K562 (cell line): ENCODE results near the gene NIFK. TPM values are rescaled to one million over a fixed set of nuclear protein-coding genes. Genes with fewer than 3 reads are reported as not detected.

Experiments used
- ATAC-seq: fragments of 200-7000 bp; cut with Tn5 transposase; 3 replicates; pipeline ENCODE4 v1.9.1; 2020; ENCODE audit warnings: moderate library complexity
- BruUV-seq: library from RNA; stranded (reverse); fragments of 400-500 nt; replicated peaks from 2 replicates; lab custom pipeline; 2021; lab: Mats Ljungman, UMichigan
- CTCF ChIA-PET: fragments of 300-600 bp; formaldehyde crosslinking; extraction: SDS; loops from one replicate; lab custom pipeline; 2021; ENCODE audit warnings: low intra/inter-chr PET ratio; lab: Yijun Ruan, JAX
- POLR2A ChIA-PET: fragments of 300-600, 350-650 bp; sonication (Branson Sonifier 250); formaldehyde crosslinking; extraction: SDS; loops from one replicate; lab custom pipeline; 2021; ENCODE audit warnings: antibody characterized with exemption, inconsistent platforms; lab: Yijun Ruan, JAX
- DNase-seq, 4 experiments: peaks; one replicate each; pipeline versions ENCODE4 v3.0.0 to v3.0.0-alpha.2; 2011 to 2018; ENCODE audit warnings: low spot score in 3 of 4, mixed read lengths in 3 of 4; ENCODE audit errors: extremely low read depth in 1 of 4
- FAIRE-seq: peaks from 2 replicates; lab custom pipeline; 2011; peaks lifted over from hg19 to GRCh38; lab: Jason Lieb, UNC
- H2AFZ ChIP-seq: 2 replicates; pipeline ENCODE4 v1.6.0; 2011; ENCODE audit warnings: low read depth, low read length, control low read depth, inconsistent platforms
- H3K27ac ChIP-seq: fragments of 200-600 bp; 3 replicates; pipeline ENCODE4 v1.8.0; 2011; ENCODE audit warnings: low read depth, mild to moderate bottlenecking, control low read depth, inconsistent platforms, low read length, moderate library complexity, mixed read lengths; ENCODE audit errors: extremely low read depth
- H3K27me3 ChIP-seq, 2 experiments: fragments of 300-600 bp in 1 of 2; 2 replicates in 1 of 2; 3 replicates in 1 of 2; pipeline versions ENCODE4 v1.6.0 to v1.8.0; 2011; ENCODE audit warnings: inconsistent platforms in 2 of 2, low read length in 2 of 2, mild to moderate bottlenecking in 1 of 2, mixed read lengths in 1 of 2, moderate library complexity in 1 of 2; ENCODE audit not compliant: control insufficient read depth in 2 of 2, insufficient read depth in 2 of 2
- H3K36me3 ChIP-seq: fragments of 300-600 bp; 3 replicates; pipeline ENCODE4 v1.8.0; 2011; ENCODE audit warnings: mild to moderate bottlenecking, low read length, inconsistent platforms; ENCODE audit not compliant: control insufficient read depth, insufficient read depth
- H3K4me1 ChIP-seq, 2 experiments: fragments of 200-600 bp in 1 of 2; replicated peaks in 1 of 2; 2 replicates in 1 of 2; 3 replicates in 1 of 2; pipeline versions ENCODE4 v1.5.1 to v1.8.0; 2011; ENCODE audit warnings: inconsistent platforms in 2 of 2, low read length in 2 of 2, mild to moderate bottlenecking in 1 of 2, mixed read lengths in 1 of 2, moderate library complexity in 1 of 2; ENCODE audit not compliant: control insufficient read depth in 2 of 2, insufficient read depth in 2 of 2
- H3K4me2 ChIP-seq: 2 replicates; pipeline ENCODE4 v1.6.1; 2011; ENCODE audit warnings: low read length, control low read depth, inconsistent platforms, mixed read lengths; ENCODE audit not compliant: insufficient read depth
- H3K4me3 ChIP-seq: fragments of 200-600 bp; sonication (generic), shearing (Covaris generic); 2 replicates; pipeline ENCODE4 v1.5.1; 2016; ENCODE audit warnings: control low read depth, inconsistent platforms
- H3K79me2 ChIP-seq: fragments of 200-600 bp; 3 replicates; pipeline ENCODE4 v1.8.0; 2011; ENCODE audit warnings: low read length, inconsistent platforms; ENCODE audit not compliant: control insufficient read depth, insufficient read depth
- H3K9ac ChIP-seq, 2 experiments: 2 replicates each; pipeline versions ENCODE4 v1.6.0 to v1.6.1; 2011; ENCODE audit warnings: low read depth in 2 of 2, low read length in 2 of 2, control low read depth in 1 of 2, inconsistent platforms in 1 of 2, mild to moderate bottlenecking in 1 of 2, mixed read lengths in 1 of 2; ENCODE audit not compliant: insufficient read depth in 1 of 2
- H3K9me1 ChIP-seq: one replicate; pipeline ENCODE4 v1.6.0; 2011; ENCODE audit warnings: inconsistent platforms, mild to moderate bottlenecking, low read length, moderate library complexity; ENCODE audit not compliant: control insufficient read depth, insufficient read depth
- H3K9me3 ChIP-seq: replicated peaks from 2 replicates; pipeline ENCODE4 v1.5.1; 2011; ENCODE audit warnings: low read depth, low read length, inconsistent platforms; ENCODE audit not compliant: control insufficient read depth, insufficient read depth
- H4K20me1 ChIP-seq: replicated peaks from 2 replicates; pipeline ENCODE4 v1.6.1; 2011; ENCODE audit warnings: low read length, inconsistent platforms, mixed read lengths; ENCODE audit not compliant: control insufficient read depth, insufficient read depth
- CBX5 ChIP-seq: IDR thresholded peaks from 2 replicates; pipeline ENCODE4 v1.6.1; 2014; ENCODE audit warnings: low read depth, borderline replicate concordance
- CEBPB ChIP-seq: fragments of 450-650 bp; IDR thresholded peaks from 2 replicates; pipeline ENCODE4 v1.6.1; 2016; ENCODE audit warnings: missing genetic modification characterization, missing compliant biosample characterization
- CEBPG ChIP-seq, 3 experiments: fragments of 200-800 bp in 1 of 3; sonication (Bioruptor generic) in 1 of 3; sonication (generic) in 1 of 3; formaldehyde crosslinking in 1 of 3; IDR thresholded peaks in 2 of 3; conservative IDR thresholded peaks in 1 of 3; 2 replicates each; pipeline versions ENCODE4 v1.6.1 to v1.8.0; 2016 to 2022; ENCODE audit warnings: missing compliant biosample characterization in 2 of 3, missing genetic modification characterization in 2 of 3, mild to moderate bottlenecking in 1 of 3, missing genetic modification reagents in 1 of 3
- IRF9 ChIP-seq: fragments of 450-650 bp; IDR thresholded peaks from 2 replicates; pipeline ENCODE4 v1.6.1; 2016; ENCODE audit warnings: missing biosample characterization, missing genetic modification characterization
- NR2C2 ChIP-seq, 2 experiments: fragments of 200-800 bp in 1 of 2; sonication (Bioruptor generic) in 1 of 2; sonication (generic) in 1 of 2; formaldehyde crosslinking in 1 of 2; IDR thresholded peaks; 2 replicates each; pipeline versions ENCODE4 v1.6.1 to v1.8.0; 2016 to 2022; ENCODE audit warnings: mild to moderate bottlenecking in 1 of 2, missing compliant biosample characterization in 1 of 2, missing genetic modification characterization in 1 of 2, missing genetic modification reagents in 1 of 2
- NRF1 ChIP-seq, 2 experiments: fragments of 450-650 bp; IDR thresholded peaks in 1 of 2; conservative IDR thresholded peaks in 1 of 2; 2 replicates each; pipeline ENCODE4 v1.6.1; 2014; ENCODE audit warnings: mild to moderate bottlenecking in 2 of 2
- SFPQ ChIP-seq: fragments of 200-400 bp; formaldehyde crosslinking; IDR thresholded peaks from 2 replicates; pipeline ENCODE4 v1.6.1; 2017; ENCODE audit warnings: mild to moderate bottlenecking, low read depth, low read length, moderate library complexity
- TFAM ChIP-seq: fragments of 250-450 bp; sonication (Bioruptor Pico); conservative IDR thresholded peaks from 2 replicates; pipeline ENCODE4 v1.5.0; 2021; ENCODE audit warnings: mild to moderate bottlenecking, moderate library complexity
- ZBTB1 ChIP-seq: sonication (generic); formaldehyde crosslinking; IDR thresholded peaks from 2 replicates; pipeline ENCODE4 v1.8.1; 2023; ENCODE audit warnings: missing genetic modification reagents, low read depth, mild to moderate bottlenecking, borderline replicate concordance
- ZNF121 ChIP-seq: sonication (generic); formaldehyde crosslinking; conservative IDR thresholded peaks from 2 replicates; pipeline ENCODE4 v1.8.0; 2022; ENCODE audit warnings: missing genetic modification reagents
- ZNF57 ChIP-seq: fragments of 450-650 bp; formaldehyde crosslinking; IDR thresholded peaks from 2 replicates; pipeline ENCODE4 v1.4.0; 2020; ENCODE audit warnings: mild to moderate bottlenecking, moderate library complexity
- WGBS: fragments of 100-300 bp; shearing (Covaris generic); methylation state at CpG from one replicate; pipeline ENCODE4 v1.1.6; 2016; ENCODE audit warnings: low coverage, mixed read lengths; ENCODE audit not compliant: insufficient coverage; ENCODE audit errors: missing lambda C conversion rate; 5-methylcytosine and 5-hydroxymethylcytosine counted together
- in situ Hi-C: fragments of 300-500 bp; cut with MboI; formaldehyde crosslinking; loops from 4 replicates; pipeline ENCODE4 v1.15.0; 2018; ENCODE audit warnings: inconsistent platforms, mixed read lengths
- intact Hi-C: fragments of 100-400 bp; cut with micrococcal nuclease; formaldehyde crosslinking; loops from 2 replicates; pipeline ENCODE4 v1.14.2; 2022
- polyA plus RNA-seq, 8 experiments: library from polyadenylated mRNA; depleted of rRNA in 4 of 8; stranded (reverse) in 5 of 8; unstranded in 3 of 8; fragments of >200 nt; fragmentation: Nextera tagmentation in 2 of 8; fragmentation: Illumina TruSeq in 1 of 8; extraction: Ambion mirVana in 2 of 8; extraction: Trizol in 1 of 8; gene quantifications; 2 replicates each; pipeline versions ENCODE4 v1.2.1 to v1.2.3, GENCODE V29; 2011 to 2014; ENCODE audit warnings: inconsistent platforms in 1 of 8, missing spikeins in 1 of 8
- total RNA-seq, 7 experiments: library from RNA; depleted of rRNA in 6 of 7; stranded (reverse); fragments of >200 nt in 6 of 7; fragmentation: Illumina TruSeq in 2 of 7; extraction: Trizol in 2 of 7; gene quantifications; 2 replicates each; pipeline versions ENCODE4 v1.2.1 to v1.2.3, GENCODE V29; 2011 to 2021; ENCODE audit warnings: low replicate concordance in 1 of 7

Gene NIFK
- total and polyA plus RNA-seq, 9 of the 15 experiments (the other 6 are each of a cell fraction or from before 2014, with no cell fraction given), result 60.2 to 426 (median 183) TPM

DNA sequence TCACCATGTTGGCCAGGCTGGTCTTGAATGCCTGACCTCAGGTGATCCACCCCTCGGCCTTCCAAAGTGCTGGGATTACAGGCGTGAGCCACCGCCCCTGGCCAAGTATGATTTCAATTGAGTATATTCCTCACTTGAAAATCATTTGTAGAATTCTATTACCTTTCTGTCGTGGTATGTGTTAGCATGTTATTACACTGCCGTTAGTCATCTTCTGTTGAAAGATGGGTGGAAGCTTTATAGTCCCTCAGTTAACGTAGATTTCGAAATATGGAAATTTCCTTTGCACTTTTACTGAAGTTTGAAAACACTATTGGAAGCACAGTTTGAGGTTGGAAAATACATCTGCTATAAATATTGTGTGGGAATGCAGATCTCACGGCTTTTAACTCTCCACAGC lies 14.7 kb downstream of the NIFK start:
- Histone ChIP-seq H3K27me3 (no peaks in the 10 kb centered on the region), H3K9me1 (no peaks in the 10 kb centered on the region), H3K79me2 (no peaks in the 10 kb centered on the region), H2AFZ (no peak overlapping the region), H3K9ac (no peak overlapping the region), H3K4me3 (no peak overlapping the region), H3K9me3 (no peaks in the 10 kb centered on the region), H3K27ac (no peak overlapping the region), H3K4me2 (no peak overlapping the region), H4K20me1 (no peaks in the 10 kb centered on the region), H3K36me3 (peaks cover 5% of the 10 kb centered on the region; the same call in 2 of the 3 replicates), H3K4me1 (peaks cover 6 to 16% of the 10 kb centered on the region in 2 experiments; a peak in 4 of 5 replicates)
- no TSS peak for BruUV-seq
- POLR2A ChIA-PET, result interaction anchor here (0.6 to 3.9 kb wide), 2 partner anchors 191 to 348 kb away, joined by 4 to 15 read pairs; partner anchors contain the start of gene RNU4ATAC
- TF ChIP-seq CEBPB (tag) (peak; percentile 16; the same call in 1 of the 2 replicates), NRF1 (conservative IDR thresholded peaks at IDR 0.05 in 1 of 2, IDR thresholded peaks at IDR 0.05 in 1 of 2) (no peak), CEBPG (CRISPR knock-in tag; IDR thresholded peaks at IDR 0.05) (no peak), CEBPG (tag; conservative IDR thresholded peaks at IDR 0.05 in 1 of 2, IDR thresholded peaks at IDR 0.05 in 1 of 2) (peak in 1 of 2 experiments; percentile 51; a peak in 1 of 4 replicates)
- WGBS, result 63% methylated on average over 8 of the region's 8 CpGs
- ATAC-seq, result no peak
- in situ Hi-C loops, result no loop called here
- no peak for FAIRE-seq
- CTCF ChIA-PET, result no interaction called here
- intact Hi-C loops, result loop anchor here (2.0 to 5.0 kb wide), 2 partner anchors 70 to 191 kb away; partner anchors contain the start of gene RNU4ATAC
- DNase-seq, result no peak

GRCh38 chr2:121717529-121717928 lies 19.1 kb downstream of the NIFK start:
- CTCF ChIA-PET, result no interaction called here
- Histone ChIP-seq H2AFZ (no peak overlapping the region), H3K9me3 (no peaks in the 10 kb centered on the region), H3K4me3 (no peak overlapping the region), H3K36me3 (no peaks in the 10 kb centered on the region), H3K4me2 (no peak overlapping the region), H3K79me2 (no peaks in the 10 kb centered on the region), H3K27ac (no peak overlapping the region), H3K27me3 (no peaks in the 10 kb centered on the region), H3K9ac (no peak overlapping the region), H3K9me1 (no peaks in the 10 kb centered on the region), H4K20me1 (no peaks in the 10 kb centered on the region), H3K4me1 (peaks cover 0 to 5% of the 10 kb centered on the region in 2 experiments; a peak in 2 of 5 replicates)
- FAIRE-seq (no peak), DNase-seq (no peak), ATAC-seq (no peak)
- in situ Hi-C loops (no loop called here), intact Hi-C loops (loop anchor here (5.0 to 10.0 kb wide), 2 partner anchors 120 to 633 kb away; no protein-coding TSS in a partner anchor)
- TF ChIP-seq ZNF121 (CRISPR knock-in tag) (peak; percentile 58), CBX5 (no peak), ZBTB1 (CRISPR knock-in tag) (no peak), IRF9 (tag) (no peak), ZNF57 (CRISPR knock-in tag) (no peak), NR2C2 (CRISPR knock-in tag; IDR thresholded peaks at IDR 0.05) (no peak), NR2C2 (tag; IDR thresholded peaks at IDR 0.05) (no peak), SFPQ (no peak), TFAM (CRISPR knock-in tag) (no peak)
- no TSS peak for BruUV-seq
- POLR2A ChIA-PET, result interaction anchor here (1.8 kb wide), 1 partner anchor 186 kb away, joined by 8 read pairs; the partner anchor contains the start of gene RNU4ATAC
- 64% methylated on average over 6 of the region's 6 CpGs for WGBS
